Aorta (tissue), 5 donors: Measurements from ENCODE around the gene FUT7. TPM values are rescaled to one million over a fixed set of nuclear protein-coding genes. Genes with fewer than 3 reads are reported as not detected.

Experiments used
- ATAC-seq: fragments of 200-7000 bp; cut with Tn5 transposase; one replicate; pipeline ENCODE4 v1.9.1; 2022; ENCODE audit warnings: moderate library complexity; ENCODE audit not compliant: low FRiP score
- DNase-seq, 2 donors: peaks; one replicate each; pipeline ENCODE4 v3.0.0-alpha.2; 2020
- H3K27ac ChIP-seq, 2 donors: one replicate each; pipeline ENCODE4 v1.5.1; 2013; ENCODE audit warnings: low read length in 2 of 2, mild to moderate bottlenecking in 2 of 2, moderate library complexity in 2 of 2, control low read depth in 1 of 2, inconsistent platforms in 1 of 2, low read depth in 1 of 2
- H3K27me3 ChIP-seq, 2 donors: one replicate each; pipeline ENCODE4 v1.6.1; 2013; ENCODE audit warnings: control low read depth in 1 of 2, low read length in 1 of 2, mild to moderate bottlenecking in 1 of 2, moderate library complexity in 1 of 2; ENCODE audit not compliant: insufficient read depth in 2 of 2, control insufficient read depth in 1 of 2
- H3K36me3 ChIP-seq, 2 donors: one replicate each; pipeline ENCODE4 v1.6.1; 2013; ENCODE audit warnings: control low read depth in 1 of 2, low read length in 1 of 2, mild to moderate bottlenecking in 1 of 2; ENCODE audit not compliant: insufficient read depth in 2 of 2, control insufficient read depth in 1 of 2
- H3K4me1 ChIP-seq, 2 donors: one replicate each; pipeline ENCODE4 v1.6.1; 2013; ENCODE audit warnings: low read length in 2 of 2, control low read depth in 1 of 2, mild to moderate bottlenecking in 1 of 2, moderate library complexity in 1 of 2; ENCODE audit not compliant: insufficient read depth in 2 of 2, control insufficient read depth in 1 of 2
- H3K4me3 ChIP-seq, 2 donors: one replicate each; pipeline ENCODE4 v1.5.1; 2013; ENCODE audit warnings: low read length in 2 of 2, control low read depth in 1 of 2, mild to moderate bottlenecking in 1 of 2
- H3K9me3 ChIP-seq: one replicate; pipeline ENCODE4 v1.6.1; 2013; ENCODE audit warnings: mild to moderate bottlenecking, low read length; ENCODE audit not compliant: control insufficient read depth
- WGBS, 2 donors: extraction: QIAGEN DNeasy Blood & Tissue Kit; methylation state at CpG; one replicate each; pipeline ENCODE4 v1.1.7; 2013; 5-methylcytosine and 5-hydroxymethylcytosine counted together
- intact Hi-C, 2 donors: fragments of 100-400 bp; cut with DNase I; formaldehyde crosslinking; loops; one replicate each; pipeline versions ENCODE4 v1.14.2 to v1.15.0; 2022
- polyA plus RNA-seq, 2 donors: library from polyadenylated mRNA; stranded (reverse); fragments of 200-250 nt; gene quantifications; one replicate each; pipeline ENCODE4 v1.2.3, GENCODE V29; 2013
- total RNA-seq, 2 donors: library from RNA; stranded (reverse); fragmentation: NEBNext Ultra II Directional; extraction: Animal tissue kit (Norgen Biotek cat#: 25700); gene quantifications; one replicate each; pipeline ENCODE4 v1.2.1, GENCODE V29; 2021
- donor health status: healthy with polysubstance abuse.
- donor health status: Bipolar disorder and iron deficiency.
- donor health status: DM: no; HTN: no; CAD: no.
- donor health status: DM: no; HTN: no; CAD: no.
- donor health status: DM: yes; HTN: yes; CAD: no.

Gene FUT7
- total and polyA plus RNA-seq, 4 donors, result 0.27 to 0.68 TPM; not detected in 2

DNA sequence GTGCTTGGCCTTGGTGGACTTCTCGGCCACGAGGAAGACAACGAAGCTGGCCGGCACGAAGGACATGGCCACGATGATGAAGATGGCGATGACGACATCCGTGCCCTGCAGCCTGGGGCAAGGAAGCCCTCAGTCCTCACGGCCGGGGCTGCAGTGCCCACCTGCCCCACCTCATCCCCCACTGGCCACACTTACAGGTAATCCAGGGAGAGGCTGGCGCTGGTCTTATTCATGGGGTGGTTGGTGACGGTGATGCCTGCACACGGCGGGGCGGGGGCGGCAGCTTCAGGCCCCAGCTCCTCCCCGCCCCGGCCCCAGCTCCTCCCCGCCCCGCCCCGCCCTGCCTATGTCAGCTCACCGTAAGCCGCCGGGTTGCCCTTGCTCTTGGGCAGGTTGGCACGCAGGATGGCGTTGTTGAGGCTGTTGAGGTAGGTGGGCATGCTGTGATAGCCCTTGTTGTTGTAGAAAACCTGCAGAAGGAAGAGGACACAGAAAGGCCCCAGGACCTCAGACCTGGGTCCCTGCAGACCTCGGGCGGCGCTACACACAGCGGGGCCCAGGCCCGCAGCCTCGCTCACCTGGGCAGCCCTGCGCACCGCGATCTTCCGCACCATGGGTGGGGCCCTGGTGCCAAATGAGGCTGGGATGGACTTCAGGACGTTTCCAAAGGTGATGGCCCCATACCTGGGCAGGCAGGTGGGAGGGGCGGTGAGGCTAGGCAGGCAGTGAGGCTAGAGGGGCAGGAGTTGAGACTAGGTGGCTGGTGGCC, 19.8 kb downstream of the FUT7 start:
- ATAC-seq (no peak), DNase-seq (no peak)
- Histone ChIP-seq H3K27me3 (no peaks in the 10 kb centered on the region), H3K9me3 (no peaks in the 10 kb centered on the region), H3K4me3 (no peak overlapping the region), H3K27ac (no peak overlapping the region), H3K36me3 (no peaks in the 10 kb centered on the region), H3K4me1 (no peaks in the 10 kb centered on the region)
- 93% methylated on average over 28 to 39 of the region's 39 CpGs for WGBS, 2 donors
- intact Hi-C loops, result no loop called here

DNA sequence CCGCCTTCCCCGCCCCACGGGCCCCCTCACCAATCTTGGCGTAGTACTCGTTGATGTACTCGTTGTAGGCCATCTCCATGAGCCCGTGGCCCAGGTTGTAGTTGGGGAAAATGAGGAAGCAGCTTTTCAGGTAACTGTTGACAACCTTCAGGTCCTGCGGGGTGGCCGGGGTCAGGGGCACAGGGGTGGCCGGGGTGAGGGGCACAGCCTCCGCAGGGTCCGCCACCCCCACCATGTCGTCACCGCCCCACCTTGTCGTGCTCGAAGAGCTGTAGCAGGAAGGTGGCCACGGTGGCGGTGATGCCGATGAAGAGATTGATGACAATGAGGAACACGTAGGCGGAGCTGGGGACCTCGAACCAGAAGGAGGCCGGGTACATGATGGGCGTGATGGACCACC, 20.7 kb downstream of the FUT7 start:
- no peaks in the 10 kb centered on the region for H3K27me3 ChIP-seq
- no peaks in the 10 kb centered on the region for H3K9me3 ChIP-seq
- H3K4me1 ChIP-seq, result no peaks in the 10 kb centered on the region
- ATAC-seq (no peak), DNase-seq (no peak)
- no peaks in the 10 kb centered on the region for H3K36me3 ChIP-seq
- 95 to 96% methylated on average over 24 of the region's 24 CpGs for WGBS, 2 donors
- intact Hi-C loops, result no loop called here
- H3K27ac ChIP-seq, result no peak overlapping the region
- no peak overlapping the region for H3K4me3 ChIP-seq

DNA sequence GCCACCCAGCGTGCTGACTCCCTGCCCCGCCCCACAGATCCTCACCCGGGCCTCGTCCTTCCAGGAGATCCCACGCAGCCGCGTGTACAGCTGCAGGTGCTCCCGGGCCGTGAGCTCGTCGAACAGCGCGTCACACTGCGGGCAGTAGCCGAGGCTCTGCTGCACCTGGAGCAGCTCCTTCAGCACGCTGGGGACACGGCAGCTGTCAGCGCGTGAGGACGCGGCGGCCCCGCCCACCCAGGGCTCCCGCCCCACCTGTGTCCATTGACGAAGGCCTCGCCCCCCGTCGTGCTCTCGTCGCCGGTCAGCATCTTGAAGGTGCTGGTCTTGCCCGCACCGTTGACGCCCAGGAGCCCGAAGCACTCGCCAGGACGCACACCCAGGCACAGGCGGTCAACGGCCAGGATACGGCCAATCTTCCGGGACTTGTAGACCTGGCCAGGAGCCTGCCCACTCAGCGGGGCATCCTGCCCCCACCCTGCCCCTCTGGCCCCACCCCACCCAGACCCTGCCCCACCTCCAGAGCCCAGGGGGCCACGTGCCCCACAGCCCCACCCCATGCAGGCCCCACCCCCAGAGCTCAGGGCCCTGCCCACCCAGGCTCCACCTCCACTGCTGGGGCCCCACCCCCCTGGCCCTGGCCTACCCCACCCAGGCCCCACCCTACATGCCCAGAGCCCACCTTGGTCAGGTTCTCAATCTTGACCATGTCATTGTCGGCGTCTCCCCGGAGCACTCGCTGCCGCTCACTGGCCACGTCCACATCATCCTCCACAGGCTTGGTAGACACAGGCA, 21.8 kb downstream of the FUT7 start:
- no peak overlapping the region for H3K27ac ChIP-seq
- intact Hi-C loops, result no loop called here
- no peaks in the 10 kb centered on the region for H3K36me3 ChIP-seq
- no peaks in the 10 kb centered on the region for H3K27me3 ChIP-seq
- no peak overlapping the region for H3K4me3 ChIP-seq
- 94% methylated on average over 44 to 49 of the region's 49 CpGs for WGBS, 2 donors
- no peaks in the 10 kb centered on the region for H3K9me3 ChIP-seq
- ATAC-seq, result no peak
- no peaks in the 10 kb centered on the region for H3K4me1 ChIP-seq
- no peak for DNase-seq

DNA sequence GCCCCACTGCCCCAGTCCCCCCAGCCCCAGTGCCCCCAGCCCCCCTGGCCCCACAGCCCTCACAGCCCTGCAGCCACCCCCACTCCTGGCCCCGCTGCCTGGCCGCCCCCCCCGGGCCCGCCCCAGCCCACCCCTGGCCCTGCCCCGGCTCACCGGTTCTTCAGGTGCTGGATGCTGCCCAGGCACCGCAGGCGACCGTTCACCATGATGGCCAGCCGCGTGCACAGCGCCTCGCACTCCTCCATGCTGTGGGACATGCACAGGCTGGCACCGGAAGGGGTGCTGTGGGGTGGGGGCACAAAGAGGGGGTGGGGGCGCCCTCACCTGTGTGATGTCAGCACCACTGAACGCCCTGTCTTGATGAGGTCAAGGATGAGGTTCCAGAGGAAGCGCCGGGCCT, 22.7 kb downstream of the FUT7 start:
- Histone ChIP-seq H3K9me3 (no peaks in the 10 kb centered on the region), H3K4me3 (no peak overlapping the region), H3K4me1 (no peaks in the 10 kb centered on the region), H3K27me3 (no peaks in the 10 kb centered on the region), H3K36me3 (no peaks in the 10 kb centered on the region), H3K27ac (no peak overlapping the region)
- DNase-seq (no peak), ATAC-seq (no peak)
- intact Hi-C loops, result no loop called here
- 91 to 92% methylated on average over 14 to 18 of the region's 18 CpGs for WGBS, 2 donors

DNA sequence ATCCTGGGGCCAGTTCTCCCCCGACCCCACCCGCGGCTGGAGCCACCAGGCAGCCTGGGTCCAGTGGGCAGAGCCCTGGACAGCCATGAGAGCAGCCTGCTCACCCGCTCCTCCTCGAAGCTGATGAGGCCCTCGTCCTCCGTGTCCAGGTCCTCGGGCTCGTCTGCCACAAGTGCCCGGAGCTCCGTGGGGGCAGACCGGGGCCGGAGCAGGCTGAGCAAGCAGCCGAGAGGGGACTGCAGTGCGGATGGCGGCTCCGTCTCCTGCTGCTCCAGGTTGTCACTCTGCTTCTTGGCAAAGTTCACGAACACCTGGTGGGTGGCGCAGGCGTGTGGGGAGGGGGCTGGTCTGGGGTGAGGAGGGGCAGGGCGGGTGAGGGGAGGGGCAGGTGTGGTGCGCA, 23.6 kb downstream of the FUT7 start:
- intact Hi-C loops, result no loop called here
- H3K4me1 ChIP-seq, result no peaks in the 10 kb centered on the region
- H3K4me3 ChIP-seq, result no peak overlapping the region
- no peak for DNase-seq
- no peaks in the 10 kb centered on the region for H3K9me3 ChIP-seq
- ATAC-seq, result no peak
- H3K27ac ChIP-seq, result no peak overlapping the region
- no peaks in the 10 kb centered on the region for H3K36me3 ChIP-seq
- 82 to 86% methylated on average over 22 of the region's 22 CpGs for WGBS, 2 donors
- H3K27me3 ChIP-seq, result no peaks in the 10 kb centered on the region

DNA sequence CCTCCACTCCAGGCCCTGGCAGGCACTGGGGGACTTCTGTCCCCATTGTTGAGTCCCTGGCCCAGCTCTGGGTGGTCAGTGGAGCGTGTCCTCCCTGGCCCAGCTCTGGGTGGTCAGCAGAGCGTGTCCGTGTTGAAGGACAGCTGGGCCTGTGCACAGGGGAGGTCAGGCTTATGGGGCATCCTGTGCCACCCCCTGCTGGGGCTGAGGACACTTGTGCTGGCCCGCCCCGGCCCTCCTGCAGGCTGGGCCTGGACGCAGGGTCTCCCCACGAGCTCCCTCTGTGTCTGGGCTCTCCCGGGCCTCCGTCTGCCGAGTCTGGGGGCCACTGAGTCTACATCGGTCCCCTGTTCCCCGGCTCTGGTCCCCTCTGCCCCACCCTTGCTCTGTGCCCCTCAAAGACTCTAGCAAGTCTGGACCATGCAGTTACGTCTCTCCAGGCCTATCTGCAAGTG, 24.0 kb downstream of the FUT7 start:
- H3K27ac ChIP-seq, result no peak overlapping the region
- ATAC-seq, result peak; percentile 20

DNA sequence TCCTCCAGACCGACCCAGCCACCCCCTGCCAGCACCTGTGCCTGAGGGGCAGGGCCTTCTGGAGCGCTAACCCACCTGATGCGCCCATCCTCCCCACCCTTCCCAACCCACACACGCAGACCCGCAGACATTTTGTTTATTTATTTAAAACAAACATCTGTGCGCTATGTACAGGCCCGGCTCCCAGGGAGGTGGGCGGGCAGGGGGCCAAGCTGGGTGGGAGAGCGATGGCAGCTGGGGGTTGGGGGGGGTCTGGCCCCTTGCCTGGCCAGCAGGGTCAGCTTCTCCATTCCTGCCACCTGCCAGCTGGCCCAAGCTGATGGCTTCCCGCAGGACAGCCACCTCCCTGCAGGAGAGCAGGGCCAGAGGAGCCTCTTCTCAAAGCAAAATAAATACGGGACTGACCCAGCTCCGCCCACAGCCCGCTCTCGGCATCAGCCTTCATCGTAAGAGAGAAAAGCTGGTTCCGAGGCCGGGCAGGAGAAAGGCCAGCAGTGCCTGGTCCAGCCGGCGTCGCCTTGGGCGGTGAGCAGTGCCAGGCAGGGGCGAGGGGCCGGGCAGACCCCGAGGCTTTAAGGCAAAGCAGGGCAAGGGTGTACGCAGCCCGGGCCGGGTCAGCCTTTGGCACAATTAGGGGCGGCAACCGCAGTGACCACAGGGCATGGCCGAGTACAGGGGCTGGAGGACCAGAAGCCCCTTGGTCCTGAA, 24.6 kb downstream of the FUT7 start:
- no peaks in the 10 kb centered on the region for H3K9me3 ChIP-seq
- intact Hi-C loops, result no loop called here
- H3K36me3 ChIP-seq, result no peaks in the 10 kb centered on the region
- H3K27ac ChIP-seq, result no peak overlapping the region
- H3K4me3 ChIP-seq, result no peak overlapping the region
- H3K4me1 ChIP-seq, result no peaks in the 10 kb centered on the region
- ATAC-seq (no peak), DNase-seq (no peak)
- no peaks in the 10 kb centered on the region for H3K27me3 ChIP-seq
- WGBS, 2 donors, result 65 to 67% methylated on average over 29 to 30 of the region's 30 CpGs

More for the DNA sequence above, 24.0 kb downstream of the FUT7 start:
- intact Hi-C loops, result no loop called here
- Histone ChIP-seq H3K36me3 (no peaks in the 10 kb centered on the region), H3K9me3 (no peaks in the 10 kb centered on the region), H3K27me3 (no peaks in the 10 kb centered on the region), H3K4me1 (no peaks in the 10 kb centered on the region), H3K4me3 (no peak overlapping the region)
- DNase-seq, result no peak
- 87 to 91% methylated on average over 13 of the region's 13 CpGs for WGBS, 2 donors

DNA sequence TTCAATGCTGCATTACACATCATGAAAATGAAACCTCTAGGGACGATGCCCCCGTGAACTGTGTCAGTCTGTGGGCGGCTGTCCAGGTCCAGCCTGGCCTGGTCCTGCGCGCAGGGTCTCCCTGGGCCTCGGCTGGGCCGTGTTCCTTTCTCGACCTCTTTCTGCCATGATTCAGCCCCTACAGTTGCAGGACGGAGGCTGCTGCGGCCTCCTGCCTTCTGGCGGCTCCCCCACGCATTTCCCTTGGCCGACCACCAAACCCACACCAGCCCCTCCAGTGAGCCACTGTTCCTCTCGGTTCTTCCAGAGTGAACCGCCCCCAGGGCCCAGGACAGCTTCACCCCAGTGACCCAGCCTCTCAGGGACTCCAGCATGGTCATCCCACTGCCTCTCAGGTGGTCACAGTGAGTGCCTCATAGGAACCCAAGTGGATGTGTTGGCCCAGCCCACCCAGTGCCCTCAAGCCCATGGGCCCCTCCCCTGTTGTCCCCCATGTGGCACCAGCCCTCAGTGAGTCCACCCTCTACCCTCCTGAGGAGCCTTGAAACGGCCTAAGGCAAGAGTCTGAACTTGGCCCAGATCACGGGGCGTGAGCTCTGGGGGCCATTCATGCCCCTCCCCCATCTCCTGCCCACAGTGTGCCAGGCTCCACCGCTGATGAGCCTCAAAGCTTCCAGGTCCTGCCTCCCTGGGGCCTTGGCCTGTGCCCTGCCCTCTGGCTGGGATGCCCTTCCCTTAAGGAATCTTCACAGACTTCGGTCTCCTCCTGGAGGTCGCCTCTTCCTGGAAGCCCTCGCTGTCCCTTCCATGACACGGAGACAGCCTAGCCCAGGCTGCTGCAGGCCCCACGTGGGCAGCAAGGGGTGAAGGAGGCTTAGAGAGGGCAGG, 25.5 kb downstream of the FUT7 start:
- intact Hi-C loops, result no loop called here
- WGBS, 2 donors, result 79 to 84% methylated on average over 24 of the region's 24 CpGs
- Histone ChIP-seq H3K4me1 (no peaks in the 10 kb centered on the region), H3K4me3 (no peak overlapping the region), H3K36me3 (no peaks in the 10 kb centered on the region), H3K27ac (no peak overlapping the region), H3K9me3 (no peaks in the 10 kb centered on the region), H3K27me3 (no peaks in the 10 kb centered on the region)
- no peak for ATAC-seq
- no peak for DNase-seq
